ENCODE data around the gene TPCN1.
A peak's percentile ranks its signal among the peaks of the same experiment; 100 is the strongest.

Gene TPCN1

DNA sequence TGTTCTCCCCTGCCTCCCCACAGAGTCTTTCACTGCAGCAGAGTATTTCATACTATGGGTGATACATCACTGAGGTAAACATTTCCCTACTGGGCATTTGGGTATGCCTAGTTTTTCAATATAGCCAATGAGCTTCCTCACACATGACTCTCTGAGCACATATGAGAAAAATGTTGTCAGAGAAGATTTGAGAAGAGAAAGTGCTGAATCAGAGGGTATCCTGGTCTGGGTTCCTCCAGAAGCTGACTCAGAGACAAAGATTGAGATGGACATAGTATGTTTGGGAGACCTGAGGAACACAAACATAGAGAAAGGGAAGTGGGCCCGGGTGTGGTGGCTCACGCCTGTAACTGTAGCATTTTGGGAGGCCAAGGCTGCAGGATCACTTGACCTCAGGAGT lies 101.1 kb downstream of the TPCN1 start:
- Mint-ChIP-seq H3K27ac (no peak overlapping the region), H3K4me1 (ENCODE audit: low read depth in 2 of 2) (peaks cover 3 to 11% of the 10 kb centered on the region in 2 donors), H3K27me3 (no peaks in the 10 kb centered on the region), H3K9me3 (no peaks in the 10 kb centered on the region), H3K4me3 (no peak overlapping the region), H3K36me3 (ENCODE audit: insufficient read depth) (peaks cover 20% of the 10 kb centered on the region)
- ATAC-seq (replicated peaks) (no peak), DNase-seq (no peak)

- no peaks in the 10 kb centered on the region for H3K9me3 Mint-ChIP-seq
- H3K36me3 Mint-ChIP-seq (ENCODE audit: insufficient read depth), result peaks cover 15% of the 10 kb centered on the region
- peaks cover 7 to 28% of the 10 kb centered on the region in 2 donors for H3K4me1 Mint-ChIP-seq (ENCODE audit: low read depth in 2 of 2)
- no peak for DNase-seq
- H3K4me3 Mint-ChIP-seq, result no peak overlapping the region
- no peaks in the 10 kb centered on the region for H3K27me3 Mint-ChIP-seq
- ATAC-seq (replicated peaks), result no peak
- H3K27ac Mint-ChIP-seq, result no peak overlapping the region
Measured at GRCh38 chr12:113325916-113326315, 104.7 kb downstream of the TPCN1 start.

DNA sequence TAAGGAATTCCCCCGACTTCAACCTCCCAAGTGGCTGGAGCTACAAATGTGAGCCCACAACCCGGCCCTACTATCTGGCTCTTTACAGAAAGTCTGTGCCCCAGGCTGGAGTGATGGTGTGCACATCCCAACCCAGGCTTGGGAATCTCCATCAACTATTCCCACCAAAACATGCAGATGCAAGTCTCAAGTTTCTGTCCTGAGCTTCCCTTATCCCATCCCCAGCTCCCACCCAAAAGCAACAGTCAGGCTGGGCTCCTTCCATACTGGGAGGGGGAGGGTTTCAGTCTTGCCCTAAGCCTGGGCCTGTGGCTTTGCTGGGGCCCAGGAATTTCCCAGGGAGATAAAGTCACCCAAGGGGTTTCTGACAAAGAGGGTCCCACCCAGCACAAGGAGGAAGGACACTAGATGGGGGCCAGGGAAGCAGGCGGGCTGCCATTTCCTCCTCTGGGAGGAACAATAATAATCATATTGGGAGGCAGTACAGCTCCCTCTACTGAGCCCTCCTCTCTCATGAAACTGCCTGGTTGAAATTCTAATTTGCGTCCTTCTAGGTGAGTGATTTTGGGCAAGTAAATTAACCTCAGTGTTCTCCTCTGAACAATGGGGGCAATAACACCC lies 105.6 kb downstream of the TPCN1 start:
- H3K36me3 Mint-ChIP-seq (ENCODE audit: insufficient read depth), result peaks cover 18% of the 10 kb centered on the region
- no peak overlapping the region for H3K4me3 Mint-ChIP-seq
- no peak overlapping the region for H3K27ac Mint-ChIP-seq
- H3K27me3 Mint-ChIP-seq, result no peaks in the 10 kb centered on the region
- no peak for DNase-seq
- no peak for ATAC-seq (replicated peaks)
- H3K9me3 Mint-ChIP-seq, result no peaks in the 10 kb centered on the region
- H3K4me1 Mint-ChIP-seq (ENCODE audit: low read depth in 2 of 2), result peaks cover 7 to 32% of the 10 kb centered on the region in 2 donors

GRCh38 chr12:113328368-113328889 lies 107.2 kb downstream of the TPCN1 start:
- Mint-ChIP-seq H3K27ac (no peak overlapping the region), H3K9me3 (no peaks in the 10 kb centered on the region), H3K4me3 (no peak overlapping the region), H3K27me3 (no peaks in the 10 kb centered on the region), H3K4me1 (ENCODE audit: low read depth in 2 of 2) (peaks cover 9 to 41% of the 10 kb centered on the region in 2 donors), H3K36me3 (ENCODE audit: insufficient read depth) (peaks cover 16% of the 10 kb centered on the region)
- ATAC-seq (replicated peaks) (no peak), DNase-seq (no peak)

- no peak overlapping the region for H3K4me3 Mint-ChIP-seq
- peak overlapping the region in 1 of 2 donors; percentile 57 for H3K27ac Mint-ChIP-seq
- ATAC-seq (replicated peaks) (no peak), DNase-seq (no peak)
- peaks cover 10 to 48% of the 10 kb centered on the region in 2 donors for H3K4me1 Mint-ChIP-seq (ENCODE audit: low read depth in 2 of 2)
- H3K27me3 Mint-ChIP-seq, result no peaks in the 10 kb centered on the region
- no peaks in the 10 kb centered on the region for H3K9me3 Mint-ChIP-seq
- H3K36me3 Mint-ChIP-seq (ENCODE audit: insufficient read depth), result peaks cover 16% of the 10 kb centered on the region
Measured at GRCh38 chr12:113329022-113329790, 107.9 kb downstream of the TPCN1 start.

GRCh38 chr12:113329791-113330417 lies 108.6 kb downstream of the TPCN1 start:
- ATAC-seq (replicated peaks) (no peak), DNase-seq (no peak)
- Mint-ChIP-seq H3K36me3 (ENCODE audit: insufficient read depth) (peaks cover 13% of the 10 kb centered on the region), H3K9me3 (no peaks in the 10 kb centered on the region), H3K27ac (no peak overlapping the region), H3K4me3 (no peak overlapping the region), H3K27me3 (no peaks in the 10 kb centered on the region), H3K4me1 (ENCODE audit: low read depth in 2 of 2) (peaks cover 14 to 52% of the 10 kb centered on the region in 2 donors)

GRCh38 chr12:113330505-113330904 lies 109.2 kb downstream of the TPCN1 start:
- Mint-ChIP-seq H3K27ac (no peak overlapping the region), H3K4me3 (no peak overlapping the region), H3K27me3 (no peaks in the 10 kb centered on the region), H3K9me3 (no peaks in the 10 kb centered on the region), H3K4me1 (ENCODE audit: low read depth in 2 of 2) (peaks cover 16 to 50% of the 10 kb centered on the region in 2 donors), H3K36me3 (ENCODE audit: insufficient read depth) (peaks cover 11% of the 10 kb centered on the region)
- no peak for ATAC-seq (replicated peaks)
- DNase-seq, result no peak

- Mint-ChIP-seq H3K27me3 (peaks cover 0 to 11% of the 10 kb centered on the region in 2 donors), H3K4me1 (ENCODE audit: low read depth in 2 of 2) (peaks cover 16 to 55% of the 10 kb centered on the region in 2 donors), H3K27ac (no peak overlapping the region), H3K4me3 (no peak overlapping the region), H3K36me3 (ENCODE audit: insufficient read depth) (peaks cover 9% of the 10 kb centered on the region), H3K9me3 (no peaks in the 10 kb centered on the region)
- DNase-seq, result no peak
- ATAC-seq (replicated peaks), result no peak
Measured at GRCh38 chr12:113332688-113333417, 111.6 kb downstream of the TPCN1 start.

GRCh38 chr12:113333418-113333750 lies 112.1 kb downstream of the TPCN1 start:
- Mint-ChIP-seq H3K27me3 (peaks cover 0 to 11% of the 10 kb centered on the region in 2 donors), H3K9me3 (no peaks in the 10 kb centered on the region), H3K4me3 (peak overlapping the region; percentile 93 to 95), H3K27ac (peak overlapping the region in 1 of 2 donors; percentile 83), H3K4me1 (ENCODE audit: low read depth in 2 of 2) (peaks cover 15 to 52% of the 10 kb centered on the region in 2 donors), H3K36me3 (ENCODE audit: insufficient read depth) (peaks cover 9% of the 10 kb centered on the region)
- ATAC-seq (replicated peaks) (no peak), DNase-seq (no peak)

DNA sequence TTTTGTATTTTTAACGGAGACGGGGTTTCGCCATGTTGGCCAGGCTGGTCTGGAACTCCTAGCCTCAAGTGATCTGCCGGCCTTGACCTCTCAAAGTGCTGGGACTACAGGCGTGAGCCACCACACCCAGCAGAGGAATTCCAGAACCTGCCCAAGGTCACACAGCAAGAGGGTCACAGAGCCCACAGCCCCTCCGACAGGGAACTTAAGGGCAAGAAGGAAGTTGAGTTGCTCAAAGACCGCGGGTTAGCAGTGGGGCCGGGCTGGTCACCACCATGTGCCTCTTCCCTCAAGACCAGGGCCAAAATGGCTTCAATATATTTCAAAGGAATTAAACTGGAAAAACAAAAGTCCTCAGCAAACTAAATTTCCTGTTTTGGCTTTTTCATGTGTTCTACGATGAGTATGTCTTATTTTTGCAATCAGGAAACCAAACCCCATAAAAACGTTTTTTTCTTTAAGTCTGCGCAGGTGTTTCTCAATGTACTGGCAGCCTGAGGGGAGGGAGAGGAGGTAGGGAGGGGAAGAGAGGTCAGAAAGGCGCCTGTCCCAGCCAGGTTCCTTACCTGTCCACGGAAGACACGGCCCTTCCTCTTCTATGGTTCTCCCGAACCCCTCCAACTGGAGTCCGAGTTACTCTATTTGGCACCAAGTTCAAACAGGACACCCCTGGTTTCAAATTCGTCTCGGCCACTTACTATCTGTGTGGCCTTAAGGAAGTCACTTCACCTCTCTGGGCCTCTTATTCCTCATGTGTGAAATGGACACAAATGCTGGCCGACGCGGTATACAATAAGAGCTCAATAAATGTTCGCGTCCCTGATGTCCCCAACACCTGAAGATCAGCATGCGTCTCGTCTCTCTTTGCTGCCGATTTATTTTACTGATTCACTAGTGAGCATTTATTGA lies 112.9 kb downstream of the TPCN1 start:
- H3K9me3 Mint-ChIP-seq, result no peaks in the 10 kb centered on the region
- peaks cover 14 to 45% of the 10 kb centered on the region in 2 donors for H3K4me1 Mint-ChIP-seq (ENCODE audit: low read depth in 2 of 2)
- DNase-seq (peak in 1 of 3 experiments; percentile 4), ATAC-seq (replicated peaks) (peak; percentile 15)
- peak overlapping the region; percentile 83 to 85 for H3K27ac Mint-ChIP-seq
- H3K36me3 Mint-ChIP-seq (ENCODE audit: insufficient read depth), result peaks cover 9% of the 10 kb centered on the region
- peaks cover 0 to 11% of the 10 kb centered on the region in 2 donors for H3K27me3 Mint-ChIP-seq
- H3K4me3 Mint-ChIP-seq, result peak overlapping the region; percentile 93 to 95

GRCh38 chr12:113334786-113335539 lies 113.7 kb downstream of the TPCN1 start, which contains the start of gene SLC8B1:
TSS of gene SLC8B1 (minus strand) at chr12:113335109. CDS start at chr12:113332878, 2,231 bp downstream.
- DNase-seq (peak; percentile 82 to 87 (median 84)), ATAC-seq (replicated peaks) (peak; percentile 99)
- Mint-ChIP-seq H3K9me3 (no peaks in the 10 kb centered on the region), H3K27ac (peak within 1 kb of the TSS; percentile 83 to 85), H3K36me3 (ENCODE audit: insufficient read depth) (peaks cover 9% of the 10 kb centered on the region), H3K27me3 (peaks cover 0 to 11% of the 10 kb centered on the region in 2 donors), H3K4me3 (peak within 1 kb of the TSS; percentile 93 to 95), H3K4me1 (ENCODE audit: low read depth in 2 of 2) (peaks cover 12 to 37% of the 10 kb centered on the region in 2 donors)

DNA sequence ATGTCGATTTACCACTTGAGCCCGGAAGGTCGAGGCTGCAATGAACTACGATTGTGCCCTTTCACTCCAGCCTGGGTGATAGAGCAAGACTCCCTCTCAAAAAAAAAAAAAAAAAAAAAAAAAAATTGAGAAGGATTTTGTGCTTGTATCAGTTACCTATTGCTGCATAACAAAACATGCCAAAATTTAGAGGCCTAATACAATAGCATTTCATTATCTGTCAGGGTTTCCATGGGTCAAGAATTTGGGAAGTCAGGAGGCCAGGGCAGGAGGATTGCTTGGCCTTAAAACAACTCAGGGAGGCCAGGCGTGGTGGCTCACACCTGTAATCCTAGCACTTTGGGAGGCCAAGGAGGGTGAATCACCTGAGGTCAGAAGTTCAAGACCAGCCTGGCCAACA lies 118.3 kb downstream of the TPCN1 start:
- Mint-ChIP-seq H3K4me1 (ENCODE audit: low read depth in 2 of 2) (peaks cover 4 to 8% of the 10 kb centered on the region in 2 donors), H3K27me3 (peaks cover 0 to 11% of the 10 kb centered on the region in 2 donors), H3K9me3 (no peaks in the 10 kb centered on the region), H3K36me3 (ENCODE audit: insufficient read depth) (peaks cover 4% of the 10 kb centered on the region), H3K4me3 (no peak overlapping the region), H3K27ac (no peak overlapping the region)
- no peak for DNase-seq
- ATAC-seq (replicated peaks), result no peak
